K562 (cell line): ENCODE measurements around the gene MYLIP. TPM values are rescaled to one million over a fixed set of nuclear protein-coding genes. Genes with fewer than 3 reads are reported as not detected.
A peak's percentile ranks its signal among the peaks of the same experiment; 100 is the strongest.

Source experiments
- ETS1 ChIP-seq: conservative IDR thresholded peaks from 2 replicates; pipeline ENCODE4 v1.6.1; 2011; ENCODE audit warnings: low read depth, mild to moderate bottlenecking, low read length; ENCODE audit not compliant: control insufficient read depth
- KLF10 ChIP-seq: fragments of 250-450 bp; sonication (Bioruptor Pico); IDR thresholded peaks from 2 replicates; pipeline ENCODE4 v1.6.1; 2021; ENCODE audit warnings: matching md5 sums
- NFRKB ChIP-seq: fragments of 450-650 bp; IDR thresholded peaks from 2 replicates; pipeline ENCODE4 v1.6.1; 2016; ENCODE audit warnings: low read depth
- NR1H2 ChIP-seq: sonication (generic); formaldehyde crosslinking; IDR thresholded peaks from 2 replicates; pipeline ENCODE4 v1.4.0; 2020; ENCODE audit warnings: mild to moderate bottlenecking, missing genetic modification reagents
- PHF21A ChIP-seq: fragments of 450-650 bp; IDR thresholded peaks from 2 replicates; pipeline ENCODE4 v1.6.1; 2017; ENCODE audit warnings: low read depth, borderline replicate concordance
- ZNF57 ChIP-seq: fragments of 450-650 bp; formaldehyde crosslinking; IDR thresholded peaks from 2 replicates; pipeline ENCODE4 v1.4.0; 2020; ENCODE audit warnings: mild to moderate bottlenecking, moderate library complexity
- ZNF766 ChIP-seq: fragments of 200-800 bp; sonication (Bioruptor generic); conservative IDR thresholded peaks from 2 replicates; pipeline ENCODE4 v1.6.1; 2016; ENCODE audit warnings: missing genetic modification characterization, missing compliant biosample characterization
- polyA plus RNA-seq, 8 experiments: library from polyadenylated mRNA; depleted of rRNA in 4 of 8; stranded (reverse) in 5 of 8; unstranded in 3 of 8; fragments of >200 nt; fragmentation: Nextera tagmentation in 2 of 8; fragmentation: Illumina TruSeq in 1 of 8; extraction: Ambion mirVana in 2 of 8; extraction: Trizol in 1 of 8; gene quantifications; 2 replicates each; pipeline versions ENCODE4 v1.2.1 to v1.2.3, GENCODE V29; 2011 to 2014; ENCODE audit warnings: inconsistent platforms in 1 of 8, missing spikeins in 1 of 8
- total RNA-seq, 7 experiments: library from RNA; depleted of rRNA in 6 of 7; stranded (reverse); fragments of >200 nt in 6 of 7; fragmentation: Illumina TruSeq in 2 of 7; extraction: Trizol in 2 of 7; gene quantifications; 2 replicates each; pipeline versions ENCODE4 v1.2.1 to v1.2.3, GENCODE V29; 2011 to 2021; ENCODE audit warnings: low replicate concordance in 1 of 7
- TF ChIP-seq, protein P1 (sequence below): fragments of 450-650 bp; IDR thresholded peaks from 2 replicates; pipeline ENCODE4 v1.6.1; 2014; ENCODE audit warnings: low read depth, mild to moderate bottlenecking, moderate library complexity, borderline replicate concordance
- TF ChIP-seq, protein P2 (sequence below): fragments of 450-650 bp; IDR thresholded peaks from 2 replicates; pipeline ENCODE4 v1.6.1; 2016; ENCODE audit warnings: mild to moderate bottlenecking, moderate library complexity
- TF ChIP-seq, protein P3 (sequence below): fragments of 450-650 bp; IDR thresholded peaks from 2 replicates; pipeline ENCODE4 v1.6.1; 2016; ENCODE audit warnings: low read depth, mild to moderate bottlenecking, moderate library complexity

MYLIP gene
- total and polyA plus RNA-seq, 9 of the 15 experiments (the other 6 are each of a cell fraction or from before 2014, with no cell fraction given): 10.8 to 43.5 (median 31.5) TPM

GRCh38 chr6:16108921-16109658, 19.8 kb upstream of the MYLIP start (continued):
- TF ChIP-seq ZNF766 (CRISPR knock-in tag) (peak; percentile 93), NFRKB (no peak; the same call in 1 of the 2 replicates), NR1H2 (CRISPR knock-in tag) (no peak), PHF21A (no peak), ZNF57 (CRISPR knock-in tag) (no peak), KLF10 (no peak), ETS1 (no peak)
- TF ChIP-seq, protein P1, sequence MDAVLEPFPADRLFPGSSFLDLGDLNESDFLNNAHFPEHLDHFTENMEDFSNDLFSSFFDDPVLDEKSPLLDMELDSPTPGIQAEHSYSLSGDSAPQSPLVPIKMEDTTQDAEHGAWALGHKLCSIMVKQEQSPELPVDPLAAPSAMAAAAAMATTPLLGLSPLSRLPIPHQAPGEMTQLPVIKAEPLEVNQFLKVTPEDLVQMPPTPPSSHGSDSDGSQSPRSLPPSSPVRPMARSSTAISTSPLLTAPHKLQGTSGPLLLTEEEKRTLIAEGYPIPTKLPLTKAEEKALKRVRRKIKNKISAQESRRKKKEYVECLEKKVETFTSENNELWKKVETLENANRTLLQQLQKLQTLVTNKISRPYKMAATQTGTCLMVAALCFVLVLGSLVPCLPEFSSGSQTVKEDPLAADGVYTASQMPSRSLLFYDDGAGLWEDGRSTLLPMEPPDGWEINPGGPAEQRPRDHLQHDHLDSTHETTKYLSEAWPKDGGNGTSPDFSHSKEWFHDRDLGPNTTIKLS: no peak
- TF ChIP-seq, protein P2, sequence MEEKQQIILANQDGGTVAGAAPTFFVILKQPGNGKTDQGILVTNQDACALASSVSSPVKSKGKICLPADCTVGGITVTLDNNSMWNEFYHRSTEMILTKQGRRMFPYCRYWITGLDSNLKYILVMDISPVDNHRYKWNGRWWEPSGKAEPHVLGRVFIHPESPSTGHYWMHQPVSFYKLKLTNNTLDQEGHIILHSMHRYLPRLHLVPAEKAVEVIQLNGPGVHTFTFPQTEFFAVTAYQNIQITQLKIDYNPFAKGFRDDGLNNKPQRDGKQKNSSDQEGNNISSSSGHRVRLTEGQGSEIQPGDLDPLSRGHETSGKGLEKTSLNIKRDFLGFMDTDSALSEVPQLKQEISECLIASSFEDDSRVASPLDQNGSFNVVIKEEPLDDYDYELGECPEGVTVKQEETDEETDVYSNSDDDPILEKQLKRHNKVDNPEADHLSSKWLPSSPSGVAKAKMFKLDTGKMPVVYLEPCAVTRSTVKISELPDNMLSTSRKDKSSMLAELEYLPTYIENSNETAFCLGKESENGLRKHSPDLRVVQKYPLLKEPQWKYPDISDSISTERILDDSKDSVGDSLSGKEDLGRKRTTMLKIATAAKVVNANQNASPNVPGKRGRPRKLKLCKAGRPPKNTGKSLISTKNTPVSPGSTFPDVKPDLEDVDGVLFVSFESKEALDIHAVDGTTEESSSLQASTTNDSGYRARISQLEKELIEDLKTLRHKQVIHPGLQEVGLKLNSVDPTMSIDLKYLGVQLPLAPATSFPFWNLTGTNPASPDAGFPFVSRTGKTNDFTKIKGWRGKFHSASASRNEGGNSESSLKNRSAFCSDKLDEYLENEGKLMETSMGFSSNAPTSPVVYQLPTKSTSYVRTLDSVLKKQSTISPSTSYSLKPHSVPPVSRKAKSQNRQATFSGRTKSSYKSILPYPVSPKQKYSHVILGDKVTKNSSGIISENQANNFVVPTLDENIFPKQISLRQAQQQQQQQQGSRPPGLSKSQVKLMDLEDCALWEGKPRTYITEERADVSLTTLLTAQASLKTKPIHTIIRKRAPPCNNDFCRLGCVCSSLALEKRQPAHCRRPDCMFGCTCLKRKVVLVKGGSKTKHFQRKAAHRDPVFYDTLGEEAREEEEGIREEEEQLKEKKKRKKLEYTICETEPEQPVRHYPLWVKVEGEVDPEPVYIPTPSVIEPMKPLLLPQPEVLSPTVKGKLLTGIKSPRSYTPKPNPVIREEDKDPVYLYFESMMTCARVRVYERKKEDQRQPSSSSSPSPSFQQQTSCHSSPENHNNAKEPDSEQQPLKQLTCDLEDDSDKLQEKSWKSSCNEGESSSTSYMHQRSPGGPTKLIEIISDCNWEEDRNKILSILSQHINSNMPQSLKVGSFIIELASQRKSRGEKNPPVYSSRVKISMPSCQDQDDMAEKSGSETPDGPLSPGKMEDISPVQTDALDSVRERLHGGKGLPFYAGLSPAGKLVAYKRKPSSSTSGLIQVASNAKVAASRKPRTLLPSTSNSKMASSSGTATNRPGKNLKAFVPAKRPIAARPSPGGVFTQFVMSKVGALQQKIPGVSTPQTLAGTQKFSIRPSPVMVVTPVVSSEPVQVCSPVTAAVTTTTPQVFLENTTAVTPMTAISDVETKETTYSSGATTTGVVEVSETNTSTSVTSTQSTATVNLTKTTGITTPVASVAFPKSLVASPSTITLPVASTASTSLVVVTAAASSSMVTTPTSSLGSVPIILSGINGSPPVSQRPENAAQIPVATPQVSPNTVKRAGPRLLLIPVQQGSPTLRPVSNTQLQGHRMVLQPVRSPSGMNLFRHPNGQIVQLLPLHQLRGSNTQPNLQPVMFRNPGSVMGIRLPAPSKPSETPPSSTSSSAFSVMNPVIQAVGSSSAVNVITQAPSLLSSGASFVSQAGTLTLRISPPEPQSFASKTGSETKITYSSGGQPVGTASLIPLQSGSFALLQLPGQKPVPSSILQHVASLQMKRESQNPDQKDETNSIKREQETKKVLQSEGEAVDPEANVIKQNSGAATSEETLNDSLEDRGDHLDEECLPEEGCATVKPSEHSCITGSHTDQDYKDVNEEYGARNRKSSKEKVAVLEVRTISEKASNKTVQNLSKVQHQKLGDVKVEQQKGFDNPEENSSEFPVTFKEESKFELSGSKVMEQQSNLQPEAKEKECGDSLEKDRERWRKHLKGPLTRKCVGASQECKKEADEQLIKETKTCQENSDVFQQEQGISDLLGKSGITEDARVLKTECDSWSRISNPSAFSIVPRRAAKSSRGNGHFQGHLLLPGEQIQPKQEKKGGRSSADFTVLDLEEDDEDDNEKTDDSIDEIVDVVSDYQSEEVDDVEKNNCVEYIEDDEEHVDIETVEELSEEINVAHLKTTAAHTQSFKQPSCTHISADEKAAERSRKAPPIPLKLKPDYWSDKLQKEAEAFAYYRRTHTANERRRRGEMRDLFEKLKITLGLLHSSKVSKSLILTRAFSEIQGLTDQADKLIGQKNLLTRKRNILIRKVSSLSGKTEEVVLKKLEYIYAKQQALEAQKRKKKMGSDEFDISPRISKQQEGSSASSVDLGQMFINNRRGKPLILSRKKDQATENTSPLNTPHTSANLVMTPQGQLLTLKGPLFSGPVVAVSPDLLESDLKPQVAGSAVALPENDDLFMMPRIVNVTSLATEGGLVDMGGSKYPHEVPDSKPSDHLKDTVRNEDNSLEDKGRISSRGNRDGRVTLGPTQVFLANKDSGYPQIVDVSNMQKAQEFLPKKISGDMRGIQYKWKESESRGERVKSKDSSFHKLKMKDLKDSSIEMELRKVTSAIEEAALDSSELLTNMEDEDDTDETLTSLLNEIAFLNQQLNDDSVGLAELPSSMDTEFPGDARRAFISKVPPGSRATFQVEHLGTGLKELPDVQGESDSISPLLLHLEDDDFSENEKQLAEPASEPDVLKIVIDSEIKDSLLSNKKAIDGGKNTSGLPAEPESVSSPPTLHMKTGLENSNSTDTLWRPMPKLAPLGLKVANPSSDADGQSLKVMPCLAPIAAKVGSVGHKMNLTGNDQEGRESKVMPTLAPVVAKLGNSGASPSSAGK: peak; percentile 74
- TF ChIP-seq, protein P3, sequence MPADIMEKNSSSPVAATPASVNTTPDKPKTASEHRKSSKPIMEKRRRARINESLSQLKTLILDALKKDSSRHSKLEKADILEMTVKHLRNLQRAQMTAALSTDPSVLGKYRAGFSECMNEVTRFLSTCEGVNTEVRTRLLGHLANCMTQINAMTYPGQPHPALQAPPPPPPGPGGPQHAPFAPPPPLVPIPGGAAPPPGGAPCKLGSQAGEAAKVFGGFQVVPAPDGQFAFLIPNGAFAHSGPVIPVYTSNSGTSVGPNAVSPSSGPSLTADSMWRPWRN: 0 out of 2 replicates have a peak, but pooled peaks have one; percentile 10
